ENCODE data around the gene ABCC3.
A peak's percentile ranks its signal among the peaks of the same experiment; 100 is the strongest.

The ABCC3 gene

GRCh38 chr17:50620237-50620636, 14.4 kb upstream of the ABCC3 start:
- no peaks in the 10 kb centered on the region for H3K9me3 ChIP-seq (ENCODE audit: control insufficient read depth, insufficient read depth, low read depth, low read length)
- no peak overlapping the region for H3K9ac ChIP-seq (ENCODE audit: low read length)
- H3K36me3 ChIP-seq (ENCODE audit: control insufficient read depth, insufficient read depth, low read length), result no peaks in the 10 kb centered on the region
- no peak overlapping the region for H3K27ac ChIP-seq (ENCODE audit: low read depth, low read length)
- peaks cover 5% of the 10 kb centered on the region for H3K27me3 ChIP-seq (ENCODE audit: control insufficient read depth, insufficient read depth, low read length)
- peaks cover 30% of the 10 kb centered on the region for H3K4me1 ChIP-seq (ENCODE audit: control insufficient read depth, insufficient read depth, low read length)
- H3K4me3 ChIP-seq (ENCODE audit: low read depth, low read length), result no peak overlapping the region

GRCh38 chr17:50620858-50621257, 13.8 kb upstream of the ABCC3 start:
- Histone ChIP-seq H3K4me3 (ENCODE audit: low read depth, low read length) (no peak overlapping the region), H3K4me1 (ENCODE audit: control insufficient read depth, insufficient read depth, low read length) (peaks cover 33% of the 10 kb centered on the region), H3K36me3 (ENCODE audit: control insufficient read depth, insufficient read depth, low read length) (no peaks in the 10 kb centered on the region), H3K9me3 (ENCODE audit: control insufficient read depth, insufficient read depth, low read depth, low read length) (no peaks in the 10 kb centered on the region), H3K27ac (ENCODE audit: low read depth, low read length) (no peak overlapping the region), H3K9ac (ENCODE audit: low read length) (no peak overlapping the region), H3K27me3 (ENCODE audit: control insufficient read depth, insufficient read depth, low read length) (peaks cover 5% of the 10 kb centered on the region)

- Histone ChIP-seq H3K36me3 (ENCODE audit: control insufficient read depth, insufficient read depth, low read length) (no peaks in the 10 kb centered on the region), H3K27ac (ENCODE audit: low read depth, low read length) (no peak overlapping the region), H3K27me3 (ENCODE audit: control insufficient read depth, insufficient read depth, low read length) (peaks cover 5% of the 10 kb centered on the region), H3K9ac (ENCODE audit: low read length) (no peak overlapping the region), H3K9me3 (ENCODE audit: control insufficient read depth, insufficient read depth, low read depth, low read length) (no peaks in the 10 kb centered on the region), H3K4me1 (ENCODE audit: control insufficient read depth, insufficient read depth, low read length) (peaks cover 34% of the 10 kb centered on the region), H3K4me3 (ENCODE audit: low read depth, low read length) (no peak overlapping the region)
Observed at GRCh38 chr17:50621574-50622031, 13.1 kb upstream of the ABCC3 start.

DNA sequence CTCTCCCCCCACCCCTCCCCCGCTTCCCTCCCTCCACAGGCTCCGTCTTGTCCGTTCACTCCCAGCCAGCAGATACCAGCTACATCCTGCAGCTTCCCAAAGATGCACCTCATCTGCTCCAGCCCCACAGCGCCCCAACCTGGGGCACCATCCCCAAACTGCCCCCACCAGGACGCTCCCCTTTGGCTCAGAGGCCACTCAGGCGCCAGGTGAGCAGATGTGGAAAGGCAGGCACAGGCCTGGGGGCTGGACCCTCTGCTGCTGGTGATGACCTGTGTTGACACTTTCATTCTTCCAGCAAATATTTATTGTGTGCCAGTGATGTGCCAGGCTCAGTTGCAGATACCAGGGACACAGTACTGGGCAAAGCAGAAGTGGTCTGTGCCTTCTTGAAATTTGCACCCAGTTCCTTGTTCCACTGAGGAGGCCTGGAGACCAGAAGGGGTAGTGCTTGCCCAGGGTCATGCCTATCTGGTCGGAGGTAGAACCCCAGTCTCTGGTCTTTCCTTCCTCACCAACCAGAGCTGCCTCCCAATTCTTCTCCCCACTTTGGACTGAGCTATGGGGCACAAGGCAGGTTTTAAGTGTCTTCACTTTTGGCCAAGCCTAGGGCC, 10.3 kb upstream of the ABCC3 start:
- H3K36me3 ChIP-seq (ENCODE audit: control insufficient read depth, insufficient read depth, low read length), result no peaks in the 10 kb centered on the region

DNA sequence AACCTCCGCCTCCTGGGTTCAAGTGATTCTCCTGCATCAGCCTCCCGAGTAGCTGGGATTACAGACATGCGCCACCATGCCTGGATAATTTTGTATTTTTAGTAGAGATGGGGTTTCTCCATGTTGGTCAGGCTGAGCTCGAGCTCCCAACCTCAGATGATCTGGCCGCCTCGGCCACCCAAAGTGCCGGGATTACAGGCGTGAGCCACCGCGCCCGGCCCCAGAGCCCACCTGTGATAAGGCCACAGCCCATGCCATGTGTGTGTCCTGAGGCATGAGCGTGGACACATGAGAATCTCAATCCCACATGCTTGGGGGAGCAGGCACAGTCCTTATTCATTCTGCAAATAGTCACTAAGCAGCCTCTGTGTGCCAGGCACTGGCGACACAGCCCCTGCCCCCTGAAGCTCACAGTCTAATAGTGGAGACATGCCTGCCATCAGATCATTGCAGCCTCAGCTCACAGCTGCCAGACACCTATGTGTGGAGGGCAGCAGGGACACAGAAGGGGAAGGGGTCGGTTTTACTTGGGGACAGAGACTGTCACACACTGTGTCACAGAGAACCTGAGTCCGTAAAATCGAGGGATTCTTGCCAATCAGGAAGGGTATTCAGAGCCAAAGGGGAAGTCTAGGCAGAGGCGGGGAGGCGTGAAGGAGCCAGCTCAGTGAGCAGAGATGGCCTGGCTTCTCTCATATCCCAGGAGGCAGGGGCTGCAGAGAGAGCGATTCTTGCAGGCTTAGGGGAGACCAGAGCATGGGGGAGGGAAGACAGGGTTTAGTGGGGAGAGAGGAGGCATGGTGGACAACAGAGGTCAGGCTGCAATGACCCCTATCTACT, 9.4 kb upstream of the ABCC3 start:
- H3K27me3 ChIP-seq (ENCODE audit: control insufficient read depth, insufficient read depth, low read length), result peaks cover 5% of the 10 kb centered on the region
- no peaks in the 10 kb centered on the region for H3K36me3 ChIP-seq (ENCODE audit: control insufficient read depth, insufficient read depth, low read length)
- H3K9me3 ChIP-seq (ENCODE audit: control insufficient read depth, insufficient read depth, low read depth, low read length), result no peaks in the 10 kb centered on the region
- no peak overlapping the region for H3K9ac ChIP-seq (ENCODE audit: low read length)
- H3K4me3 ChIP-seq (ENCODE audit: low read depth, low read length), result no peak overlapping the region
- H3K27ac ChIP-seq (ENCODE audit: low read depth, low read length), result no peak overlapping the region
- peaks cover 44% of the 10 kb centered on the region for H3K4me1 ChIP-seq (ENCODE audit: control insufficient read depth, insufficient read depth, low read length)

More for the DNA sequence above, 10.3 kb upstream of the ABCC3 start:
- H3K9ac ChIP-seq (ENCODE audit: low read length), result no peak overlapping the region
- peaks cover 50% of the 10 kb centered on the region for H3K4me1 ChIP-seq (ENCODE audit: control insufficient read depth, insufficient read depth, low read length)
- no peaks in the 10 kb centered on the region for H3K9me3 ChIP-seq (ENCODE audit: control insufficient read depth, insufficient read depth, low read depth, low read length)
- no peak overlapping the region for H3K4me3 ChIP-seq (ENCODE audit: low read depth, low read length)
- peaks cover 5% of the 10 kb centered on the region for H3K27me3 ChIP-seq (ENCODE audit: control insufficient read depth, insufficient read depth, low read length)
- H3K27ac ChIP-seq (ENCODE audit: low read depth, low read length), result no peak overlapping the region

DNA sequence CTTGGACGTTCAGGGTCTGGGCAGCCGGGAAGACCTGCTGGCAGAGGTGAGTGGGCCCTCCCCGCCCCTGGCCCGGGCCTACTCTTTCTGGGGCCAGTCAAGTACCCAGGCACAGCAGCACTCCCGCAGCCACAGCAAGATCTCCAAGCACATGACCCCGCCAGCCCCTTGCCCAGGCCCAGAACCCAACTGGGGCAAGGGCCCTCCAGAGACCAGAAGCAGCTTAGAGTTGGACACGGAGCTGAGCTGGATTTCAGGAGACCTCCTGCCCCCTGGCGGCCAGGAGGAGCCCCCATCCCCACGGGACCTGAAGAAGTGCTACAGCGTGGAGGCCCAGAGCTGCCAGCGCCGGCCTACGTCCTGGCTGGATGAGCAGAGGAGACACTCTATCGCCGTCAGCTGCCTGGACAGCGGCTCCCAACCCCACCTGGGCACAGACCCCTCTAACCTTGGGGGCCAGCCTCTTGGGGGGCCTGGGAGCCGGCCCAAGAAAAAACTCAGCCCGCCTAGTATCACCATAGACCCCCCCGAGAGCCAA, 8.6 kb upstream of the ABCC3 start:
- no peak overlapping the region for H3K9ac ChIP-seq (ENCODE audit: low read length)
- H3K27me3 ChIP-seq (ENCODE audit: control insufficient read depth, insufficient read depth, low read length), result no peaks in the 10 kb centered on the region; the same call in 1 of the 2 replicates
- no peak overlapping the region for H3K27ac ChIP-seq (ENCODE audit: low read depth, low read length)
- no peaks in the 10 kb centered on the region for H3K9me3 ChIP-seq (ENCODE audit: control insufficient read depth, insufficient read depth, low read depth, low read length)
- no peak overlapping the region for H3K4me3 ChIP-seq (ENCODE audit: low read depth, low read length)
- no peaks in the 10 kb centered on the region for H3K36me3 ChIP-seq (ENCODE audit: control insufficient read depth, insufficient read depth, low read length)
- peaks cover 36% of the 10 kb centered on the region for H3K4me1 ChIP-seq (ENCODE audit: control insufficient read depth, insufficient read depth, low read length)

DNA sequence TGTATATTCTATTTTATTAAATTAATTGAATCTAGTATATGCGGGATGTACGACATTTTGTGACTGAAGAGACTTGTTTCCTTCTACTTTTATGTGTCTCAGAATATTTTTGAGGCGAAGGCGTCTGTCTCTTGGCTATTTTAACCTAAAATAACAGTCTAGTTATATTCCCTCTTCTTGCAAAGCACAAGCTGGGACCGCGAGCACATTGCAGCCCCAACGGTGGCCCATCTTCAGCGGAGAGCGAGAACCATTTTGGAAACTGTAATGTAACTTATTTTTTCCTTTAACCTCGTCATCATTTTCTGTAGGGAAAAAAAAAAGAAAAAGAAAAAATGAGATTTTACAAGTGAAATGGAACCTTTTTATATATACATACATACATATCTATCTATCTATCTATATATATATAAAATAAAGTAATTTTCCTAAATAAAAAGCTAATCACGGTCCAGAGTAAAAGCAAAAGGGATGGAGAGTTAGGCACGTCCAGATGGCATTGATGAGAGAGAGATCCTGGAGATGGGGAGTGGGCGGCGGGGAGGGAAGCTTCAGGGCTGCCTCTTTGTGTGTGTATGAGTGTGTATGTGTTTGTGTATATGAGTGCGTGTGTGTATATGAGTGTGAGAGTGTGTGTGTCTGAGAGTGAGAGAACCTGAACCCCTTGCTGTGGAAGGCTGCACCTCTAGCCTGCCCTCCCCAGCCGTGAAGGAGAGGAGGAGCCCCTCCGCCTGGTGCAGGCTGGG, 7.5 kb upstream of the ABCC3 start:
- H3K4me3 ChIP-seq (ENCODE audit: low read depth, low read length), result no peak overlapping the region
- H3K9me3 ChIP-seq (ENCODE audit: control insufficient read depth, insufficient read depth, low read depth, low read length), result no peaks in the 10 kb centered on the region
- no peak overlapping the region for H3K27ac ChIP-seq (ENCODE audit: low read depth, low read length)
- H3K4me1 ChIP-seq (ENCODE audit: control insufficient read depth, insufficient read depth, low read length), result peaks cover 31% of the 10 kb centered on the region
- peaks cover 9% of the 10 kb centered on the region for H3K27me3 ChIP-seq (ENCODE audit: control insufficient read depth, insufficient read depth, low read length)
- no peak overlapping the region for H3K9ac ChIP-seq (ENCODE audit: low read length)
- no peaks in the 10 kb centered on the region for H3K36me3 ChIP-seq (ENCODE audit: control insufficient read depth, insufficient read depth, low read length)

- Histone ChIP-seq H3K9ac (ENCODE audit: low read length) (no peak overlapping the region), H3K27ac (ENCODE audit: low read depth, low read length) (no peak overlapping the region), H3K4me3 (ENCODE audit: low read depth, low read length) (peak overlapping the region; percentile 49)
Observed at GRCh38 chr17:50627782-50628601, 6.7 kb upstream of the ABCC3 start.

GRCh38 chr17:50629902-50630301, 4.8 kb upstream of the ABCC3 start:
- Histone ChIP-seq H3K27ac (ENCODE audit: low read depth, low read length) (no peak overlapping the region), H3K9me3 (ENCODE audit: control insufficient read depth, insufficient read depth, low read depth, low read length) (no peaks in the 10 kb centered on the region), H3K4me1 (ENCODE audit: control insufficient read depth, insufficient read depth, low read length) (peaks cover 23% of the 10 kb centered on the region), H3K9ac (ENCODE audit: low read length) (no peak overlapping the region), H3K36me3 (ENCODE audit: control insufficient read depth, insufficient read depth, low read length) (no peaks in the 10 kb centered on the region), H3K4me3 (ENCODE audit: low read depth, low read length) (no peak overlapping the region), H3K27me3 (ENCODE audit: control insufficient read depth, insufficient read depth, low read length) (peaks cover 36% of the 10 kb centered on the region)

More at GRCh38 chr17:50627782-50628601, 6.7 kb upstream of the ABCC3 start:
- Histone ChIP-seq H3K27me3 (ENCODE audit: control insufficient read depth, insufficient read depth, low read length) (peaks cover 17% of the 10 kb centered on the region), H3K4me1 (ENCODE audit: control insufficient read depth, insufficient read depth, low read length) (peaks cover 31% of the 10 kb centered on the region), H3K9me3 (ENCODE audit: control insufficient read depth, insufficient read depth, low read depth, low read length) (no peaks in the 10 kb centered on the region), H3K36me3 (ENCODE audit: control insufficient read depth, insufficient read depth, low read length) (no peaks in the 10 kb centered on the region)

DNA sequence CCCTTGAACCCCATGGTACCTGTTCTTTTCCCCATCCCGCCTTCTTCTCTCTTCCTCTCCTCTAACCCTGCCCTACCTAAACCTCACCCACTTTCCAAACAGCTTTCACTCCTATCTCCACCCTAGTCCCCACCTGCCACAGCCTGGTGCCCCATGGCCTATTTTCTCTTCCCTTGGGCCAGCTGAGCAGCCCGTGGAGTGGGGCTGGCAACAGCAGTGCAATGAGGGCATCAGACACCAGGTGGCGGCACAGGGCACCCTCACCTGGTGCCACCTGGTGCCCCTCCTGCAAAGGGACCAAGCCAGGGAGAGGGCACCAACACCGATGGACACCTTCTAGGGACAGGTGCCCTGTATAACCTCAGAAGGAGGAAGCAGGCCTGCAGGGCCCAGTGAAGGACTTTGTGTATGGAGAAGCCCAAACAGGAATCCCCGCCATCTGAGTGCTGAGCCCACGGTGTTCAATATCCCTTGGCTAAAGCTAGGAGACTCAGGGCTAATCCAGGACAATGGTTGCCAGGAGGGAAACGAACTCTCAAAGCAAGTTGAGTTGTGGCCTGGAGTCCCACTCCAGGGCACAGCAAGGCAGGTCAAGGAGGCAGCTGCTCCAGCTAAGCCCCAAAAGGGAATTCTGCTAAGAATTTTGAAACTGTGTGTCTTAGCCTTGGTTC, 4.0 kb upstream of the ABCC3 start:
- H3K36me3 ChIP-seq (ENCODE audit: control insufficient read depth, insufficient read depth, low read length), result no peaks in the 10 kb centered on the region
- no peak overlapping the region for H3K27ac ChIP-seq (ENCODE audit: low read depth, low read length)
- peaks cover 43% of the 10 kb centered on the region for H3K27me3 ChIP-seq (ENCODE audit: control insufficient read depth, insufficient read depth, low read length)
- no peak overlapping the region for H3K9ac ChIP-seq (ENCODE audit: low read length)
- H3K4me1 ChIP-seq (ENCODE audit: control insufficient read depth, insufficient read depth, low read length), result peaks cover 22% of the 10 kb centered on the region
- no peak overlapping the region for H3K4me3 ChIP-seq (ENCODE audit: low read depth, low read length)
- no peaks in the 10 kb centered on the region for H3K9me3 ChIP-seq (ENCODE audit: control insufficient read depth, insufficient read depth, low read depth, low read length)

Data from HUES6 (cell line).